Kidney epithelial cell (primary cell): ENCODE results near the gene ZDBF2. TPM values are rescaled to one million over a fixed set of nuclear protein-coding genes. Genes with fewer than 3 reads are reported as not detected.
"Not testable (repeated sequence)": the region's sequence is repeated elsewhere in the genome, so short reads cannot be mapped to it uniquely, and the experiment has no call there.

Experiments used
- DNase-seq: peaks from one replicate; pipeline ENCODE4 v3.0.0-alpha.2; 2010; ENCODE audit warnings: low read depth
- H3K27me3 ChIP-seq: 2 replicates; pipeline ENCODE4 v1.6.0; 2011; ENCODE audit warnings: low read length; ENCODE audit not compliant: control insufficient read depth, insufficient read depth
- H3K36me3 ChIP-seq: 2 replicates; pipeline ENCODE4 v1.5.1; 2011; ENCODE audit warnings: low read length; ENCODE audit not compliant: control insufficient read depth, insufficient read depth
- H3K4me3 ChIP-seq: 2 replicates; pipeline ENCODE4 v1.5.1; 2011; ENCODE audit warnings: low read depth, mild to moderate bottlenecking, control low read depth, low read length
- total RNA-seq: library from RNA; depleted of rRNA; stranded (reverse); fragments of >200 nt; gene quantifications from 2 replicates; pipeline ENCODE4 v1.2.3, GENCODE V29; 2015
- TF ChIP-seq, protein P1 (sequence below): IDR thresholded peaks from 2 replicates; pipeline ENCODE4 v1.5.1; 2011; ENCODE audit warnings: mild to moderate bottlenecking, moderate library complexity, low read length, control low read depth, inconsistent platforms; ENCODE audit not compliant: insufficient read depth, poor library complexity, severe bottlenecking

The ZDBF2 gene
- 8.5 and 9.2 TPM in 2 replicates for total RNA-seq

DNA sequence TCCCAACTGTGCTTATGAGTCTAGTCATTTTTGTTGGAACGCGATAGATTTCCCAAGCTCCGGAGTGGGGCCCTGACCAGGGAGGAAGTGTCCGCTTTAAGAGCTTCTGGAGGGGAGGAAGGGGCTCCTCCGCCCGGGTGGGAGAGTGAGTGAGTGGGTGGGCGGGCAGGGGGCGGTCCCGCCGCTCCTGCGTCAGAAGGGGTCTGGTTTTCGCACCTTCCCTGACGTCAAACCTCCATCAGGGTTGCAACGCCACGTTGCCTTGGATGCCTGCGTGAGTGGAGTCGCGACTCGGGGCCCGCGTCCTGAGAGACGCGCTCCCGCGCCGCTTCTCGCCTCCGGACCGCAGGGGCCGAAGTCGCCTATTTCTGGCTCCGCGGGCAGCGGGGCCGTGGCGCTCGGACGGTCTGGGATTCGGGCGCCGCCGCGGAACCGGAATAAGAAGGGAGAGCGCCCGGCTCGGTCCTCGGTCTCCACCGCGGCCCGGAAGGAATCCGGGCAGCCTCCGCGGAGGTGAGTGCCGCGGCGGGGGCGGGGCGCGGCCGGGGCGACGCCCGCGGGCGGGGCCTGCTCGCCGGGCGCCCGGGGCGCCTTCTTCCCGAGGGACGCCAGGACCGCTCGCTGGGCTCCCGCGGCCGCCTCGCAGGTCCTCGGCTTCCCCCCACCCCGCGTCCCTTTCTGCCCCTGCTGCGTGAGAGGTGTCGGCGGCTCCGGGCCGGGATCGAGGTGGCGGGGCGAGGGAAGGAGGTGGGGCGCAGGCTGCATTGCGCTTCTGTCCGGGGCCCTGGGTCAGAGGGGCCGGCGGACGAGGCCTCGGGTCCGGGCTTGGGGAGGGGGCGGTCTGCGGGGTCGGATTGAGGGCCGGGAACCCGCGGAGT is at the start of gene ZDBF2:
Gene ZDBF2 (plus strand): TSS at position 230 of the 878 bp plus-strand sequence. CDS start 7,187 bp downstream, outside the sequence.
- no peaks in the 10 kb centered on the region for H3K36me3 ChIP-seq
- peak within 1 kb of the TSS; percentile 57 for H3K4me3 ChIP-seq
- no peak for DNase-seq
- TF ChIP-seq, protein P1, sequence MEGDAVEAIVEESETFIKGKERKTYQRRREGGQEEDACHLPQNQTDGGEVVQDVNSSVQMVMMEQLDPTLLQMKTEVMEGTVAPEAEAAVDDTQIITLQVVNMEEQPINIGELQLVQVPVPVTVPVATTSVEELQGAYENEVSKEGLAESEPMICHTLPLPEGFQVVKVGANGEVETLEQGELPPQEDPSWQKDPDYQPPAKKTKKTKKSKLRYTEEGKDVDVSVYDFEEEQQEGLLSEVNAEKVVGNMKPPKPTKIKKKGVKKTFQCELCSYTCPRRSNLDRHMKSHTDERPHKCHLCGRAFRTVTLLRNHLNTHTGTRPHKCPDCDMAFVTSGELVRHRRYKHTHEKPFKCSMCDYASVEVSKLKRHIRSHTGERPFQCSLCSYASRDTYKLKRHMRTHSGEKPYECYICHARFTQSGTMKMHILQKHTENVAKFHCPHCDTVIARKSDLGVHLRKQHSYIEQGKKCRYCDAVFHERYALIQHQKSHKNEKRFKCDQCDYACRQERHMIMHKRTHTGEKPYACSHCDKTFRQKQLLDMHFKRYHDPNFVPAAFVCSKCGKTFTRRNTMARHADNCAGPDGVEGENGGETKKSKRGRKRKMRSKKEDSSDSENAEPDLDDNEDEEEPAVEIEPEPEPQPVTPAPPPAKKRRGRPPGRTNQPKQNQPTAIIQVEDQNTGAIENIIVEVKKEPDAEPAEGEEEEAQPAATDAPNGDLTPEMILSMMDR: no peak
- peaks cover 20% of the 10 kb centered on the region for H3K27me3 ChIP-seq

DNA sequence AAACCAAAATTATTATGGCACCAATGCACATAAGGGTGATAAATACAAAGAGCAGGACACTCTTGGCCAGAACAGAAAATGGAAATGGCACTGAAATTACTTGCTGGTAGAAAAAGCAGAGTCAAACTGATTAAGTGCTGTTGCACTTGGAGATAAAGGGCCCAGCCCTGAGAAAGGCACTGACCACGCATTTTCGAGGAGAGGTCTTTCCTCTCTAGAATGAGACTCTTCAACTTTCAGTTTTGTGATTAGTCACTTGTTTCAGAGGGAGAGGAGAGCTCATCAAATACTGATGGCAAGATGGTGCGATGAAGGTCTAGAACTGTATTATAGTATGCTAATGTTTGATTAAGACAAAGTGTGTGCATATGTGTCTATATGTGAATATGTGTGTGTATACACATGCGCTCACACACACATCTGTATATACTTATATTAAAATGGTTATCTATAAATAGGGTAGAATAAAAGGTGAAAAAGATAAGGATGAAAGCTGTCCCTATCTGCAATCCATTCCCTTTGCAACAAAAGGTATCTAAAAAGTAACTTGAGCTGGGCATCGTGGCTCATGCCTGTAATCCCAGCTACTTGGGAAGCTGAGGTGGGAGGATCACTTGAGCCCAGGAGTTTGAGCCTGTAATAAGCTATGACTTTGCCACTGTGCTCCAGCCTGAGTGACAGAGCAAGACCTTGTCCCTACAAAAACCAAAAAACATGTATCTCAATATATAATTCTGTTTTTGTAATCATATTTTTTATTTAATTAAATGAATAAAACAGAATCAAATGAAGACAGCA is 48.8 kb upstream of the ZDBF2 start:
- TF ChIP-seq, protein P1: no peak
- H3K4me3 ChIP-seq: no peak overlapping the region

DNA sequence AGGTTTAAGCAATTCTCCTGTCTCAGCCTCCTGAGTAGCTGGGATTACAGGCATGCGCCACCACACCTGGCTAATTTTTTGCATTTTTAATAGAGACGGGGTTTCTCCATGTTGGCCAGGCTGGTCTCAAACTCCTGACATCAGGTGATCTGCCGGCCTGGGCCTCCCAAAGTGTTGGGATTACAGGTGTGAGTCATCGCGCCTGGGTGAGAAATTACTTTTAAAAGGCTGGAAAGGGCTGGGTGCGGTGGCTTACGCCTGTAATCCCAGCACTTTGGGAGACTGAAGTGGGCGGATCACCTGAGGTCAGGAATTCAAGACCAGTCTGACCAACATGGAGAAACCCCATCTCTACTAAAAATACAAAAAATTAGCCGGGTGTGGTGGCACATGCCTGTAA is 45.8 kb upstream of the ZDBF2 start:
- not testable (repeated sequence) for H3K27me3 ChIP-seq, DNase-seq, H3K4me3 ChIP-seq, H3K36me3 ChIP-seq

More for the DNA sequence above, 48.8 kb upstream of the ZDBF2 start:
- Histone ChIP-seq H3K27me3 (no peaks in the 10 kb centered on the region), H3K36me3 (no peaks in the 10 kb centered on the region)
- no peak for DNase-seq

DNA sequence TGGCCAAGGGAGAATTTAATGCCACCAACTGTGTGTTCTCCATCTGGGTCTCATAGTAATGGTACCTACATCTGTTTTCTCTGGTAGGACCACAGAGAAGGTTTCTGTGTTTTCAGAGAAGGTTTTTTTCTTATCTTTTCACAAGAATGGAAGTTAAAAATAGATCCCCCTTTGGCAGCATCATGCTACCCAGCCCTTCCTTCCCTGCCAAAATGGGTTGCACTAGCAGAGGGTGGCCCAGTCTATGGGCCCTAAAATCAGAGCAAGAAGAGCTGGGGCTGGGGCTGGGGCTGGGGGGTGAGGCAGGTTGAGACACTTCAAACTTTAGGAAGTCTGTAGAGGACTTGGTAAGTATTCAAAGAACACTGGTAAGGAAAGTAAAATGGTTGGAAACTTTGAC is 44.8 kb upstream of the ZDBF2 start:
- Histone ChIP-seq H3K27me3 (no peaks in the 10 kb centered on the region), H3K36me3 (no peaks in the 10 kb centered on the region), H3K4me3 (no peak overlapping the region)
- TF ChIP-seq, protein P1: no peak
- no peak for DNase-seq

DNA sequence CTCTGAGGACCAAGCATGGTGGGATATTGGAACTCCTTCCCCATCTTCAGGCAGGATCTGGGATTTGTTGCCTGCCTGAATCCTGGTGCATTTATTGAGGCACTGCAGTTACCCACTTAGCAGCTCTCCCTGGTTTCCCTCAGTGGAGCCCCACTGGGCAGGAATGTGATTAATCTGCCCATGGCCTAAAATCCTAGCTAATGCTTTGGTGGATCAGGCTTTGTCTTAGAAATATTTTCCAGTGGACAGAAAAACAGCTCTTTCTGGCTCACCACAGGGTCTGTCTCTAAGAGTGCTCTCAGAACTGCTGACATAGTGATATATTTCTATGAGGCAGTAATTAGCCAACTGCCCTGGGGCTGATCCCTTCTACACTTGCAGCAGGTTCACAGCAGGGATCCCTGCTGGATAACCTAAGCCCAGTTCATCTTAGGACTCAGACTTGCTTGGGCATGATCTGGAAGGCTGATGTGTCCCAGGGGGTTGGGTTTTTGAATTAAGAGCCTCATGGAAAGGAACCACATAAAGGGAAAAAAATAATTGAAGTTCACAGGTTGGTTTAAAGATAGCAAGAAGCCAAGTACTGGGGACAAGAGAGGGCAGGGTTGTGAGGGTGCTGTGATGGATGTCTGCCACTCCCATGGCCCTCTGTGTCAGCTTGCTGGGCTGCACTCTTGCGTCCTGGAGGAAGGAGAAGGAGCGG is 44.3 kb upstream of the ZDBF2 start:
- Histone ChIP-seq H3K4me3 (no peak overlapping the region), H3K36me3 (no peaks in the 10 kb centered on the region), H3K27me3 (no peaks in the 10 kb centered on the region)
- no peak for DNase-seq
- TF ChIP-seq, protein P1: no peak
